Neural cell (in vitro differentiated cells): ENCODE data around the gene PPP2R5B.

ENCODE experiments used
- CTCF ChIP-seq: fragments of 450-650 bp; IDR thresholded peaks from 2 replicates; pipeline ENCODE4 v1.5.1; 2014; ENCODE audit warnings: antibody characterized with exemption, mild to moderate bottlenecking, moderate library complexity; ENCODE audit not compliant: poor library complexity, severe bottlenecking
- EP300 ChIP-seq: fragments of 450-650 bp; conservative IDR thresholded peaks from 2 replicates; pipeline ENCODE4 v1.6.1; 2014; ENCODE audit warnings: antibody characterized with exemption, mild to moderate bottlenecking, moderate library complexity; ENCODE audit not compliant: poor library complexity, severe bottlenecking
- EZH2 ChIP-seq: fragments of 200-600, 300-800 bp; shearing (Covaris generic), sonication (generic); IDR thresholded peaks from 2 replicates; pipeline ENCODE4 v1.6.1; 2014; ENCODE audit warnings: antibody characterized with exemption, low read length, borderline replicate concordance, mild to moderate bottlenecking; ENCODE audit not compliant: insufficient read depth, poor library complexity, severe bottlenecking
- MXI1 ChIP-seq: fragments of 450-650 bp; conservative IDR thresholded peaks from 2 replicates; pipeline ENCODE4 v1.6.1; 2014; ENCODE audit warnings: antibody characterized with exemption, mild to moderate bottlenecking; ENCODE audit not compliant: poor library complexity, severe bottlenecking
- POLR2AphosphoS5 ChIP-seq: IDR thresholded peaks from 2 replicates; pipeline ENCODE4 v1.6.1; 2012
- REST ChIP-seq: IDR thresholded peaks from 2 replicates; pipeline ENCODE4 v1.6.1; 2012; ENCODE audit warnings: borderline replicate concordance
- SMC3 ChIP-seq: fragments of 450-650 bp; conservative IDR thresholded peaks from 2 replicates; pipeline ENCODE4 v1.6.1; 2014; ENCODE audit warnings: antibody characterized with exemption, mild to moderate bottlenecking, moderate library complexity; ENCODE audit not compliant: poor library complexity
- TAF1 ChIP-seq: IDR thresholded peaks from 2 replicates; pipeline ENCODE4 v1.6.1; 2012; ENCODE audit warnings: low read depth

GRCh38 chr11:64947208-64947814 lies 22.8 kb downstream of the PPP2R5B start:
- no peak for TF ChIP-seq EZH2
- no peak for TF ChIP-seq CTCF
- no peak for TF ChIP-seq POLR2AphosphoS5
- TF ChIP-seq MXI1, result no peak
- TF ChIP-seq EP300, result no peak
- TF ChIP-seq TAF1, result no peak
- no peak for TF ChIP-seq SMC3
- no peak for TF ChIP-seq REST
